Type B pancreatic cell (in vitro differentiated cells): ENCODE measurements around the gene PHACTR1. TPM values are rescaled to one million over a fixed set of nuclear protein-coding genes. Genes with fewer than 3 reads are reported as not detected.

Experiments used
- DNase-seq: peaks from one replicate; pipeline ENCODE4 v3.0.0; 2021; ENCODE audit warnings: mixed read lengths; ENCODE audit not compliant: unreplicated experiment; ENCODE audit errors: extremely low spot score
- H3K27ac Mint-ChIP-seq: 2 replicates; pipeline ENCODE4 v1.8.0; 2021; ENCODE audit warnings: mild to moderate bottlenecking, mixed read lengths
- H3K27me3 Mint-ChIP-seq: 2 replicates; pipeline ENCODE4 v1.8.0; 2021; ENCODE audit warnings: mixed read lengths
- H3K36me3 Mint-ChIP-seq: 2 replicates; pipeline ENCODE4 v1.8.0; 2021; ENCODE audit warnings: mixed read lengths
- H3K4me1 Mint-ChIP-seq: one replicate; pipeline ENCODE4 v1.8.0; 2021; ENCODE audit warnings: mixed read lengths; ENCODE audit not compliant: unreplicated experiment
- H3K4me3 Mint-ChIP-seq: 2 replicates; pipeline ENCODE4 v1.8.0; 2021; ENCODE audit warnings: mild to moderate bottlenecking, mixed read lengths
- H3K9me3 Mint-ChIP-seq: 2 replicates; pipeline ENCODE4 v1.8.0; 2021; ENCODE audit warnings: mixed read lengths
- total RNA-seq: library from RNA; stranded (reverse); gene quantifications from 2 replicates; pipeline ENCODE4 v1.2.1, GENCODE V29; 2021; ENCODE audit warnings: low replicate concordance
- TF ChIP-seq, protein P1 (sequence below): fragments of 200-600 bp; sonication (generic); conservative IDR thresholded peaks from 2 replicates; pipeline ENCODE4 v1.5.0; 2021; ENCODE audit warnings: antibody characterized with exemption, mild to moderate bottlenecking

Gene PHACTR1
- total RNA-seq, 1 donor from 2014 or later: 12.3 TPM

DNA sequence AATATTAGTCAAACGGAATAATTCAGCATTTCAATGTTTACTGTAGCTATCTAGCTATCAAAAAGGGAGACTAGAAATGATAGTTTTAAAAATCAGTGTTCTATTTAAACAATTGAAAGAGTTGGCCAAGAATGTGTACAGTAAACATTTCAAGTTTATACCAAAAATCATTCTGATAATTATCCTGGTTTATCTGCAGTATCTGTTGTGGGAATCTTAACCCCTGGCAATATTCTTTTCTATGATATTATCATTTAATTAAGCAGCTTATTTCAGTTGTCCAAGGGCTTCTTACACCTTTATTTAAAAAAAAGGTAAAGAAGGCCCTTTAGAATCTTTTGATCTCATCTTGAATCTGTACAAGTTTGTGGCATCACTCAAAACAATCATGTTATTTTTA is 125.1 kb downstream of the PHACTR1 start:
- Mint-ChIP-seq H3K36me3 (no peaks in the 10 kb centered on the region), H3K9me3 (peaks cover 9% of the 10 kb centered on the region), H3K4me3 (no peak overlapping the region), H3K27me3 (no peaks in the 10 kb centered on the region), H3K27ac (no peak overlapping the region), H3K4me1 (peaks cover 9% of the 10 kb centered on the region)
- TF ChIP-seq, protein P1, sequence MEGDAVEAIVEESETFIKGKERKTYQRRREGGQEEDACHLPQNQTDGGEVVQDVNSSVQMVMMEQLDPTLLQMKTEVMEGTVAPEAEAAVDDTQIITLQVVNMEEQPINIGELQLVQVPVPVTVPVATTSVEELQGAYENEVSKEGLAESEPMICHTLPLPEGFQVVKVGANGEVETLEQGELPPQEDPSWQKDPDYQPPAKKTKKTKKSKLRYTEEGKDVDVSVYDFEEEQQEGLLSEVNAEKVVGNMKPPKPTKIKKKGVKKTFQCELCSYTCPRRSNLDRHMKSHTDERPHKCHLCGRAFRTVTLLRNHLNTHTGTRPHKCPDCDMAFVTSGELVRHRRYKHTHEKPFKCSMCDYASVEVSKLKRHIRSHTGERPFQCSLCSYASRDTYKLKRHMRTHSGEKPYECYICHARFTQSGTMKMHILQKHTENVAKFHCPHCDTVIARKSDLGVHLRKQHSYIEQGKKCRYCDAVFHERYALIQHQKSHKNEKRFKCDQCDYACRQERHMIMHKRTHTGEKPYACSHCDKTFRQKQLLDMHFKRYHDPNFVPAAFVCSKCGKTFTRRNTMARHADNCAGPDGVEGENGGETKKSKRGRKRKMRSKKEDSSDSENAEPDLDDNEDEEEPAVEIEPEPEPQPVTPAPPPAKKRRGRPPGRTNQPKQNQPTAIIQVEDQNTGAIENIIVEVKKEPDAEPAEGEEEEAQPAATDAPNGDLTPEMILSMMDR: no peak
- no peak for DNase-seq

DNA sequence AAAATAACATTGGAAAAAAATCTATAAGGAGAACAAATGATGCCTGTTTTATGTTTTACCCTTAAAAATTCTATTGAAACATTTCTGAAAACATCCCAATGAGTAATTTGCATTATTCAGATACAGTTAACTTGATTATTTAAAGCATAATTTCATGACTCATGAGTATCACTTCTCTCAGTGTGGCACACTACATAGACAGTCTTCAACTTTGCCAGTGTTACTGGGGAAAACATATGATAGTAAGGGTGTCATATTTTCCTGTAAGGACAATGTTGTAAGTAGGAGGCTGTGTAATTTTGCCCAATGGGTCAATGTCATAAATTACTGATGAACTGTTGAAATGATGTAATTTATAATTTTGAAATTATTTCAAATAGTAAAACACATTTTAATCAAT is 125.5 kb downstream of the PHACTR1 start:
- Mint-ChIP-seq H3K4me3 (no peak overlapping the region), H3K27ac (no peak overlapping the region), H3K9me3 (peaks cover 5% of the 10 kb centered on the region), H3K36me3 (no peaks in the 10 kb centered on the region), H3K27me3 (no peaks in the 10 kb centered on the region), H3K4me1 (peaks cover 9% of the 10 kb centered on the region)
- DNase-seq: no peak
- TF ChIP-seq, protein P1: no peak

DNA sequence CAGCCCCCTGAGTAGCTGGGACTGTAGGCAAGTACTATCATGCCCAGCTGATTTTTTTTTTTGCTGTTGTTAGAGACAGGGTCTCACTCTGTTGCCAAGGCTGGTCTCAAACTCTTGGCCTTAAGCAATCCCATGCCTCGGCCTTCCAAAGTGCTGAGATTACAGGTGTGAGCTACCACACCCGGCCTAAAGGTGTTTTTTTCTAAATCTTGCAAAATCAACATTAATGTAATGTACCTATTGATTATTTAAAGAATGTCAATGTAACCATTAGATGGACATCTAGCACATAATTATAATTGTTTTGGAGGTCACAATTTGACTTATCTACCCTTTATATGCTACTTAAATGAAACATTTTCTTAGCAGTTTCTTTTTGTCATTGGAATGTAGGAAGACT is 126.1 kb downstream of the PHACTR1 start:
- Mint-ChIP-seq H3K4me3 (no peak overlapping the region), H3K9me3 (peaks cover 4% of the 10 kb centered on the region), H3K36me3 (no peaks in the 10 kb centered on the region), H3K4me1 (peaks cover 9% of the 10 kb centered on the region), H3K27ac (no peak overlapping the region), H3K27me3 (no peaks in the 10 kb centered on the region)
- TF ChIP-seq, protein P1: no peak
- no peak for DNase-seq

DNA sequence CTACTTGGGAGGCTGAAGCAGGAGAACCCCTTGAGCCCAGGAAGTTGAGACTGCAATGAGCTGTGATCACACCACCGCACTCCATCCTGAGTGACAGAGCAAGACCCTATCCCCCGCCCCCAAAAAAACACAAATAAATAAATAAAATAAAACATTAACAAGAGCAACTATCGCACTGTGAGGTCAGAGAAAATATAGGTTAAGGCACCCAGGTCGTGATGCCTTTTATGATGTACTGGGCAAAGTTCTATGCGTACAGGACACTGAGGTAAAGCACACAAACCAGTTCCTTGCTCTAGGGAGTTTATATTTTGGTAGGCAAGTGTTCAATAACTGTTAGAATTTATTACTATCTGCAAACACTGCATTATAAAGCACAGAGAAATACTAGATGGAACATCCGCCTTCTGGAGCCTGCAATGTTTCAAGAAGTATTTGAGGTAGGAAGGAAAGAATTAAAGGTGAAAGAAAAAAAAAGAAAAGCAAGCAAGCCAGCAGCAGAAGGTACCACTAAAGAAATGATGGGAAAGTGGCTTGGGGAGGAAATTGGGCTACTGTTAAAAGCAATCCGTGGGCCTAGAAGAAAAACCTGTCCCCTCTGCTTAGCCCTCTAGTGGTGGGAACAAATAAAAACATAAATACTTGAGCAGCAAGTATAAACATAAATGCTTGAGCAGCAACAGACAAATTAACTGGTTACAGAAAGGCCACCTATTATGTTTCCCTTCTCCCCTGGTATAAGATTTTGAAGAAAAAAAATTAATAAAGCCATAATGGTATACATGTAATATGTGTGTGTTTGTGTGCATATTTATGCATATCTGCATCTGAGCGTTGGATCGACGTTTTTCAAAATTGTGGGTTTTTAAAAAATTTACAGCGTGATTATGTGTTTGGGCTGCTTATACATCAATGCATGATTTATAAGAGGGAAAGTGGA is 128.0 kb downstream of the PHACTR1 start:
- Mint-ChIP-seq H3K36me3 (no peaks in the 10 kb centered on the region), H3K27me3 (no peaks in the 10 kb centered on the region), H3K9me3 (no peaks in the 10 kb centered on the region), H3K4me3 (no peak overlapping the region), H3K27ac (no peak overlapping the region), H3K4me1 (peaks cover 19% of the 10 kb centered on the region)
- TF ChIP-seq, protein P1: peak; percentile 88
- no peak for DNase-seq

DNA sequence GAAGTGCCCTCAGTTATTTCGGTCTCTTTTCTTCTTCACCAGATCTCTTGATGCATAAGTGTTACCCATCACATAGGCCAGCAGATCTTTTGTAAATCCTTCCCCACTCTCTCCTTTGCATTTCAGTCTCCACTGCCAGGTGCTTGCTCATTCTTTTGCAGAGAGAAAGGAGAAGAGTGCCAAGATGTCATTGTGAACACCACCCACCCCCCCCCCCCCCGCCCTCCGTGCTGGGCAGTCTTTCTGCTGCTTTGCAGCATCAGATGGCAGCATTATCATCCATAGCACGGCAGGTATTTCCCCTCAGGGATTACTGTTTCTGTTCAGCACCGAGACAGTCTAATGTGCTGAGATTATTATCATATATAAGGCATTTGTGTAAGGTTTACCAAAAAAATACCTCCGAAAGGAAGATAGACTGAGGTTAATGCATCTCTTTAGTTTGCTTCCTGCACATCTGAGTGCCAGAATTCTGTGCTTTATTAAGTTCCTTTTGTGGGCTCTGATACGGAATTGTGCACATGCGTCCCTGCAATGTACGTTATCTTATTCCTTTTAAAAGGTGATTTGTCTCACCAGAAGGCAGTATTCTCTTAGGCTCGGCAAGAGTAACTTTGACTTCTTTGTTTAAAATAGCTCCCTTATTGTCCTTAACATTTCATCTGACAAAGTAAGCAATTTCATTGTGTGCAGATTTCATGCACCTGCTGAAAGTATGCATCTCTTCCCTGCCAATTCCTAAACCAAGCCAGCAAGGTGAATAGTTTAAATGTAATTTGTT is 128.8 kb downstream of the PHACTR1 start:
- H3K27ac Mint-ChIP-seq: no peak overlapping the region
- H3K9me3 Mint-ChIP-seq: no peaks in the 10 kb centered on the region
- peaks cover 17% of the 10 kb centered on the region for H3K4me1 Mint-ChIP-seq
- no peak for DNase-seq
- peaks cover 4% of the 10 kb centered on the region for H3K27me3 Mint-ChIP-seq
- TF ChIP-seq, protein P1: no peak
- no peaks in the 10 kb centered on the region for H3K36me3 Mint-ChIP-seq
- no peak overlapping the region for H3K4me3 Mint-ChIP-seq
